ENCODE data around the gene LARGE1. TPM values are rescaled to one million over a fixed set of nuclear protein-coding genes. Genes with fewer than 3 reads are reported as not detected.

LARGE1 gene
- total RNA-seq, 1 donor from 2014 or later = 2.4 TPM

GRCh38 chr22:33513388-33514338 lies 406.6 kb downstream of the LARGE1 start:
- DNase-seq (ENCODE audit: low read depth) = peak; percentile 72
- TF ChIP-seq CTCF (IDR thresholded peaks at IDR 0.05; ENCODE audit: insufficient read depth, low read length, severe bottlenecking) = no peak
- Histone ChIP-seq H3K4me3 (ENCODE audit: low read depth, low read length) (no peak overlapping the region), H3K27me3 (ENCODE audit: control insufficient read depth, insufficient read depth, low read length) (no peaks in the 10 kb centered on the region), H3K36me3 (ENCODE audit: control insufficient read depth, insufficient read depth, low read length) (no peaks in the 10 kb centered on the region)
- FAIRE-seq = no peak

GRCh38 chr22:33512908-33513307 lies 407.4 kb downstream of the LARGE1 start:
- H3K27me3 ChIP-seq (ENCODE audit: control insufficient read depth, insufficient read depth, low read length) = no peaks in the 10 kb centered on the region
- no peak overlapping the region for H3K4me3 ChIP-seq (ENCODE audit: low read depth, low read length)
- no peak for DNase-seq (ENCODE audit: low read depth)
- TF ChIP-seq CTCF (IDR thresholded peaks at IDR 0.05; ENCODE audit: insufficient read depth, low read length, severe bottlenecking) = no peak
- no peaks in the 10 kb centered on the region for H3K36me3 ChIP-seq (ENCODE audit: control insufficient read depth, insufficient read depth, low read length)
- no peak for FAIRE-seq

GRCh38 chr22:33510429-33510904 lies 409.8 kb downstream of the LARGE1 start:
- TF ChIP-seq CTCF (IDR thresholded peaks at IDR 0.05; ENCODE audit: insufficient read depth, low read length, severe bottlenecking) = no peak
- Histone ChIP-seq H3K27me3 (ENCODE audit: control insufficient read depth, insufficient read depth, low read length) (no peaks in the 10 kb centered on the region), H3K36me3 (ENCODE audit: control insufficient read depth, insufficient read depth, low read length) (no peaks in the 10 kb centered on the region), H3K4me3 (ENCODE audit: low read depth, low read length) (no peak overlapping the region)
- DNase-seq (ENCODE audit: low read depth) (no peak), FAIRE-seq (no peak)

GRCh38 chr22:33504941-33505625 lies 415.2 kb downstream of the LARGE1 start:
- no peaks in the 10 kb centered on the region for H3K27me3 ChIP-seq (ENCODE audit: control insufficient read depth, insufficient read depth, low read length)
- TF ChIP-seq CTCF (IDR thresholded peaks at IDR 0.05; ENCODE audit: insufficient read depth, low read length, severe bottlenecking) = no peak
- no peaks in the 10 kb centered on the region for H3K36me3 ChIP-seq (ENCODE audit: control insufficient read depth, insufficient read depth, low read length)
- FAIRE-seq (no peak), DNase-seq (ENCODE audit: low read depth) (no peak)
- H3K4me3 ChIP-seq (ENCODE audit: low read depth, low read length) = no peak overlapping the region

GRCh38 chr22:33496112-33496511 lies 424.2 kb downstream of the LARGE1 start:
- DNase-seq (ENCODE audit: low read depth) (no peak), FAIRE-seq (no peak)
- no peak for TF ChIP-seq CTCF (IDR thresholded peaks at IDR 0.05; ENCODE audit: insufficient read depth, low read length, severe bottlenecking)
- Histone ChIP-seq H3K27me3 (ENCODE audit: control insufficient read depth, insufficient read depth, low read length) (no peaks in the 10 kb centered on the region), H3K4me3 (ENCODE audit: low read depth, low read length) (no peak overlapping the region), H3K36me3 (ENCODE audit: control insufficient read depth, insufficient read depth, low read length) (no peaks in the 10 kb centered on the region)
